D341Med (cell line): ENCODE results near the gene RHCG.

Source experiments
- DNase-seq: peaks from one replicate; pipeline ENCODE4 v3.0.0; 2012; ENCODE audit warnings: low spot score

The RHCG gene

GRCh38 chr15:89496155-89497098 is at the start of gene RHCG:
Gene RHCG (minus strand): TSS chr15:89496583. CDS start chr15:89496544, 39 bp downstream.
- DNase-seq, result peak; percentile 55

GRCh38 chr15:89543389-89543788 is 47.0 kb upstream of the RHCG start:
- no peak for DNase-seq

GRCh38 chr15:89542369-89542768 is 46.0 kb upstream of the RHCG start:
- no peak for DNase-seq

GRCh38 chr15:89539027-89539426 is 42.6 kb upstream of the RHCG start:
- no peak for DNase-seq

GRCh38 chr15:89533861-89534544 is 37.6 kb upstream of the RHCG start:
- no peak for DNase-seq

GRCh38 chr15:89531796-89532537 is 35.6 kb upstream of the RHCG start:
- DNase-seq, result no peak

- no peak for DNase-seq
Measured at GRCh38 chr15:89530976-89531375, 34.6 kb upstream of the RHCG start.

GRCh38 chr15:89528757-89529352 is 32.5 kb upstream of the RHCG start:
- no peak for DNase-seq

- no peak for DNase-seq
Measured at GRCh38 chr15:89526601-89527441, 30.4 kb upstream of the RHCG start.

- DNase-seq, result no peak
Measured at GRCh38 chr15:89526181-89526580, 29.8 kb upstream of the RHCG start.

GRCh38 chr15:89524184-89524583 is 27.8 kb upstream of the RHCG start:
- DNase-seq, result no peak

- DNase-seq, result no peak
Measured at GRCh38 chr15:89523101-89523500, 26.7 kb upstream of the RHCG start.

GRCh38 chr15:89521605-89522004 is 25.2 kb upstream of the RHCG start:
- DNase-seq, result no peak

- DNase-seq, result no peak
Measured at GRCh38 chr15:89515477-89515876, 19.1 kb upstream of the RHCG start.

- no peak for DNase-seq
Measured at GRCh38 chr15:89514596-89515406, 18.4 kb upstream of the RHCG start.

- no peak for DNase-seq
Measured at GRCh38 chr15:89514186-89514585, 17.8 kb upstream of the RHCG start.

GRCh38 chr15:89513284-89513683 is 16.9 kb upstream of the RHCG start:
- no peak for DNase-seq

GRCh38 chr15:89512631-89513030 is 16.2 kb upstream of the RHCG start:
- no peak for DNase-seq

GRCh38 chr15:89506026-89506686 is 9.8 kb upstream of the RHCG start:
- no peak for DNase-seq

- no peak for DNase-seq
Measured at GRCh38 chr15:89504166-89504565, 7.8 kb upstream of the RHCG start.
